ENCODE results near the gene KLF6.
A peak's percentile ranks its signal among the peaks of the same experiment; 100 is the strongest.

Gene KLF6

DNA sequence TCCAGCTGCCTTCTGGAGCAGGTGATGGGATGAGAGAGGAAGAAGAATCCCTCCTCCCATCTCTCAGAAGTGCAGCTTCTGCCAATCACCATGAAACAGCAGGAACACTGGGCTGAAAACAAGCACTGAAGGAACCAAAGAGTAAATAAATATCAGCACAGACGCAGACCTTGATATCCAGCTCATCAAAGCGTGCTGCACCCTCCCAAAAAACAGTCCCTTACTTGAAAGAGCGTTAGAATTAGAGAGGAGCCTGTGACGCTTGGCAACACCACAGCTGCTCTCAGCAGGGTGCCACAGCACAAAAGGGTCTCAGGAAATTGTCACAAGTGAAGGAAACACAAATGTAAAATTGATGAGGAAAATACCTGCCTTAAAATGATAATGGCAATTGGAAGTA is 39.5 kb downstream of the KLF6 start:
- Histone ChIP-seq H3K4me1 (ENCODE audit: low read length) (peaks cover 16% of the 10 kb centered on the region), H3K4me2 (ENCODE audit: low read length) (no peak overlapping the region), H3K27ac (ENCODE audit: low read length) (no peak overlapping the region), H2AFZ (ENCODE audit: low read depth, low read length) (no peak overlapping the region), H3K9me3 (ENCODE audit: insufficient read depth, low read length) (no peaks in the 10 kb centered on the region), H3K79me2 (ENCODE audit: low read length) (no peaks in the 10 kb centered on the region), H3K36me3 (replicated peaks; ENCODE audit: low read depth, low read length) (no peaks in the 10 kb centered on the region), H3K4me3 (ENCODE audit: low read length) (no peak overlapping the region), H3K27me3 (ENCODE audit: low read depth, low read length) (no peaks in the 10 kb centered on the region), H3K9ac (ENCODE audit: low read length) (no peak overlapping the region), H4K20me1 (ENCODE audit: insufficient read depth, low read length) (no peaks in the 10 kb centered on the region)
- no peak for TF ChIP-seq EZH2phosphoT487 (IDR thresholded peaks at IDR 0.05; ENCODE audit: low read depth)
- TF ChIP-seq, protein P1, sequence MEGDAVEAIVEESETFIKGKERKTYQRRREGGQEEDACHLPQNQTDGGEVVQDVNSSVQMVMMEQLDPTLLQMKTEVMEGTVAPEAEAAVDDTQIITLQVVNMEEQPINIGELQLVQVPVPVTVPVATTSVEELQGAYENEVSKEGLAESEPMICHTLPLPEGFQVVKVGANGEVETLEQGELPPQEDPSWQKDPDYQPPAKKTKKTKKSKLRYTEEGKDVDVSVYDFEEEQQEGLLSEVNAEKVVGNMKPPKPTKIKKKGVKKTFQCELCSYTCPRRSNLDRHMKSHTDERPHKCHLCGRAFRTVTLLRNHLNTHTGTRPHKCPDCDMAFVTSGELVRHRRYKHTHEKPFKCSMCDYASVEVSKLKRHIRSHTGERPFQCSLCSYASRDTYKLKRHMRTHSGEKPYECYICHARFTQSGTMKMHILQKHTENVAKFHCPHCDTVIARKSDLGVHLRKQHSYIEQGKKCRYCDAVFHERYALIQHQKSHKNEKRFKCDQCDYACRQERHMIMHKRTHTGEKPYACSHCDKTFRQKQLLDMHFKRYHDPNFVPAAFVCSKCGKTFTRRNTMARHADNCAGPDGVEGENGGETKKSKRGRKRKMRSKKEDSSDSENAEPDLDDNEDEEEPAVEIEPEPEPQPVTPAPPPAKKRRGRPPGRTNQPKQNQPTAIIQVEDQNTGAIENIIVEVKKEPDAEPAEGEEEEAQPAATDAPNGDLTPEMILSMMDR (IDR thresholded peaks at IDR 0.05; ENCODE audit: low read depth, low read length) = no peak

DNA sequence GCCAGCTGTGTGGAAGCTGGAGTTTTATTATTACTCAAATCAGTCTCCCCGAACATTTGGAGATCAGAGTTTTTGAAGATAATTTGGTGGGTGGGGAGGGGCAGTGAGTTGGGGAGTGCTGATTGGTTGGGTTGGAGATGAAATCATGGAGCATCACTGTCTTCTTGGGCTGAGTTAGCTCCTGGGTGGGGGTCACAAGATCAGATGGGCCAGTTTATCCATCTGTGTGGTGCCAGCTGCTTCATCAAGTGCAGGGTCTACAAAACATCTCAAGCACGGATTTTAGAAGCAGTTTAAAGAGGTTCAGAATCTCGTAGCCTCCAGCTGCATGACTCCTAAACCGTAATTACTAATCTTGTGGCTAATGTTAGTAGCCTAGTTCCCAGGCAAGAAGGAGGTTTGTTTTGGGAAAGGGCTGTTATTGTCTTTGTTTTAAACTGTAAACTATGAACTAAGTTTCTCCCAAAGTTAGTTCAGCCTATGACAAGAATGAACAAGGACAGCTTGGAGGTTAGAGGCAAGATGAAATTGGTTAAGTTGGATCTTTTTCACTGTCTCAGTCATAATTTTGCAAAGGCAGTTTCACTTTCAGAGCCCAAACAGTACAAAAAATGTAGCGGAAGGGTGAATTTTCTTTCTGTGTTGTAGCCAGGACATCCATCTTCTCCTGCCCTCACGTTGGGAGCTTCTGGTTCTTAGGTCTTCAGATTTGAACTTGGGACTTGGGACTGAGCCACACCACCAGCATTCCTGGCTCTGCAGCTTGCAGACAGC is 43.1 kb downstream of the KLF6 start:
- Histone ChIP-seq H3K27me3 (ENCODE audit: low read depth, low read length) (no peaks in the 10 kb centered on the region), H4K20me1 (ENCODE audit: insufficient read depth, low read length) (no peaks in the 10 kb centered on the region), H3K4me1 (ENCODE audit: low read length) (peaks cover 40% of the 10 kb centered on the region), H3K9ac (ENCODE audit: low read length) (peak overlapping the region; percentile 53), H3K9me3 (ENCODE audit: insufficient read depth, low read length) (no peaks in the 10 kb centered on the region), H3K27ac (ENCODE audit: low read length) (peak overlapping the region; percentile 71), H3K79me2 (ENCODE audit: low read length) (no peaks in the 10 kb centered on the region), H2AFZ (ENCODE audit: low read depth, low read length) (peak overlapping the region; percentile 77), H3K4me3 (ENCODE audit: low read length) (peak overlapping the region; percentile 65), H3K36me3 (replicated peaks; ENCODE audit: low read depth, low read length) (no peaks in the 10 kb centered on the region), H3K4me2 (ENCODE audit: low read length) (peak overlapping the region; percentile 85)
- TF ChIP-seq EZH2phosphoT487 (IDR thresholded peaks at IDR 0.05; ENCODE audit: low read depth) = no peak
- TF ChIP-seq, protein P1 (IDR thresholded peaks at IDR 0.05; ENCODE audit: low read depth, low read length) = no peak

DNA sequence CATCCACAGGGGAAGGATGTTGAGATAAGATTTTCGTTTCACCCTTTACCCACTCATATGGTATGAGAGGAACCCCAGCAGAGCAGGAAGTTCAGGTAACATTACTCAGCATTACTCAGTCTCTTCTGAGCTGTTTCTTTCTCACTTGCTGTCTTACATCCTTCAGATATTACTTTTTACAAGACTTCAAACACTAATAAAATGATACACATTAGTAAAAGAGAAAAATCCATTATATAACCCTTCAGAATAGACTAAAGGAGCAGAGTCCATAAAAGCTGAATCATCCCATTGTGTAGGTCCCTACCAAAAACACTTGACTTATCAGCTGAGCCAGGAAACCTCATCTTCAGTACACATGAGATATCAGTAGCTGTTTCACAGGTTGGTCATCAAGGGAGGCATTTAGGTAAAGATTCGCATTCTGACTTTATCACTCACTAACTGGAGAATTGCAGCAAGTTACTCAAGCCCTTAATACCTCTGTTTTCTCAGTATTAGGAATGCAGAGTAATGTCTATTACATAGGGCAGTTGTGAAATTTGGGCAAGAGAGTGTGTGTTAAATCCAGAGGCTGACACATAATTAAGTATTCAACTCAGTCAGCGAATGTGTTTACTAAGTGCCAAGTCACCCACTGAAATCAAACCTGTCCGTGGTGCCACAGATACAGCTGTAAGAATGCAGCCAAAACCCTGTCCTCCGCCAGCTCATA is 44.7 kb downstream of the KLF6 start:
- TF ChIP-seq, protein P1 (IDR thresholded peaks at IDR 0.05; ENCODE audit: low read depth, low read length) = no peak
- TF ChIP-seq EZH2phosphoT487 (IDR thresholded peaks at IDR 0.05; ENCODE audit: low read depth) = no peak
- no peak overlapping the region for H3K9ac ChIP-seq (ENCODE audit: low read length)
- H3K79me2 ChIP-seq (ENCODE audit: low read length) = no peaks in the 10 kb centered on the region
- H3K27ac ChIP-seq (ENCODE audit: low read length) = peak overlapping the region; percentile 56
- H3K36me3 ChIP-seq (replicated peaks; ENCODE audit: low read depth, low read length) = no peaks in the 10 kb centered on the region
- H3K4me3 ChIP-seq (ENCODE audit: low read length) = no peak overlapping the region
- H3K4me1 ChIP-seq (ENCODE audit: low read length) = peaks cover 44% of the 10 kb centered on the region
- no peaks in the 10 kb centered on the region for H3K27me3 ChIP-seq (ENCODE audit: low read depth, low read length)
- H4K20me1 ChIP-seq (ENCODE audit: insufficient read depth, low read length) = no peaks in the 10 kb centered on the region
- peak overlapping the region; percentile 32 for H3K4me2 ChIP-seq (ENCODE audit: low read length)
- H2AFZ ChIP-seq (ENCODE audit: low read depth, low read length) = no peak overlapping the region; the same call in 1 of the 2 replicates
- H3K9me3 ChIP-seq (ENCODE audit: insufficient read depth, low read length) = no peaks in the 10 kb centered on the region

DNA sequence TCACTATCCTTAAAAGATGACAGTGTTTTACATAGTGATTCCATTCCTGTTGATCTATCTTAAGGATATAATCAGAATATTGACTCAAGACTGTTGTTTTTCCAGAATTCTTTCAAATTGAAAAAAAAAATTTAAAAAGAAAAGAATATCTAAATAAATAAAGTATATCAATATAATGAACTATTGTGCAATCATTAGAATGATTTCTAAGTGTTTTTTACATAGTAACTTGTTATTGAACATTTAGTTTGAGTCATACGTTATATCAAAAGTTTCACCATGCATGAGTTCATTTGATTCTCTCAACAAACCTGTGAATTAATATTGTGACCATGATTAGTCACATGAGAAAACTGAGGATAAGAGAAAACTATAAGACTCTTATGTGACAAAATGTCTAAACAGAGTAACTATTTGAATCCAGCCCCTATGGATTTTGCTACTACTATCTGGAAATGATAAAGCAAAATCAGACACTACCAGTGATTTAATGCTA is 46.1 kb downstream of the KLF6 start:
- Histone ChIP-seq H3K27me3 (ENCODE audit: low read depth, low read length) (no peaks in the 10 kb centered on the region), H3K27ac (ENCODE audit: low read length) (no peak overlapping the region; the same call in 1 of the 2 replicates), H2AFZ (ENCODE audit: low read depth, low read length) (no peak overlapping the region), H3K4me1 (ENCODE audit: low read length) (peaks cover 51% of the 10 kb centered on the region), H3K9me3 (ENCODE audit: insufficient read depth, low read length) (no peaks in the 10 kb centered on the region), H4K20me1 (ENCODE audit: insufficient read depth, low read length) (no peaks in the 10 kb centered on the region), H3K36me3 (replicated peaks; ENCODE audit: low read depth, low read length) (no peaks in the 10 kb centered on the region), H3K4me2 (ENCODE audit: low read length) (no peak overlapping the region), H3K4me3 (ENCODE audit: low read length) (no peak overlapping the region), H3K9ac (ENCODE audit: low read length) (no peak overlapping the region), H3K79me2 (ENCODE audit: low read length) (no peaks in the 10 kb centered on the region)
- TF ChIP-seq EZH2phosphoT487 (IDR thresholded peaks at IDR 0.05; ENCODE audit: low read depth) = no peak
- TF ChIP-seq, protein P1 (IDR thresholded peaks at IDR 0.05; ENCODE audit: low read depth, low read length) = no peak
